ENCODE results near the gene FSCN2. TPM values are rescaled to one million over a fixed set of nuclear protein-coding genes. Genes with fewer than 3 reads are reported as not detected.

FSCN2 gene
- total RNA-seq, 1 experiment from 2014 or later = 1.6 TPM

DNA sequence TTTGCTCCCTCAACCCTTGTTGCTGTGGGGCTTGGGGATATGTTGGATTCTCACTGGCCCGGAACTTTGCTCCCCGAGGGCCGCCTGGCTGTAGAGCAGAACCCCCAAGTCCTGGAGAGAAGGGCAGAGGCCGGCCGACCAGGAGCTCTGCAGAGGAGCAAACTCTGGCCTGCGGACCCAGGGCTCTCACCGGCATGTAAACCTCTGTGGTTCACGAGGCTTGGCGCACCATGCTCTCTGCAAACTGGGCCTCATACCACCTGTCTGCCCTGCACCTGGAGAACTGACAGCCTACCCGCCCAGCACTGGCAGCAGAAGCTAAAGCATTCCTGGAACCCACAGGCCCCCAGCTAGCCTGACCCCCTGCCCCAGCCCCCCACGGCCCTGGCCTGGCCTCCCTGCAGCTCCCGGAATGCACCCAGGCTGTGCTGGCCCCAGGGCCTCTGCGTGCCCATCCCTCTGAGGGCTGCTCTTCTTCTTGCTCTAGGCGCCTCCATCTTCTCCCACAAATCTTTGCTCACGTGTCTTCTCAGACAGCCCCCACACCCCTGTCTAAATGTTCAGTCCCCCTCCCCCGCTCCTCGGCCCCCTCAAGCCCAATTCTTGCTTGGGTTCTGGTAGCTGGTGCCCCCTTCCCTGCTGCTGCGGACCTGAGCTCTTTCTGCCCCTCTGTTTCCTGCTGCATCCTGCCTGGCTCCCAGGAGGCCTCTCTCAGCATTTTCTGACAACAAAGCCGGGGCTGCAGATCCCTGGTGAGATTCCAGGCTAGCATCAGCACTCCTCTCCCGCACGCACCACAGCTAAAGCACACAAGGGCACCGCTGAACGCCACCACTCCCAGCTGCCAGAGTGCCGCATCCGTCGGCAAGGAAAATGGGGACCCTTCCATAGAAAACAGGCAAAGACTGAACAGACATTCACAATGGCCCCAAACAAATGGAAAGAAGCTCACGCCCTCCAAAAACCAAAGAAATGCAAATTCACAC is 38.9 kb upstream of the FSCN2 start:
- no peak overlapping the region for H2BK12ac ChIP-seq (ENCODE audit: insufficient read length, low read depth, low read length)
- peak overlapping the region; percentile 48 to 69 for H3K4me3 Mint-ChIP-seq
- peaks cover 32 to 33% of the 10 kb centered on the region in 2 experiments for H3K4me1 Mint-ChIP-seq
- no peaks in the 10 kb centered on the region for H3K79me1 ChIP-seq (ENCODE audit: insufficient read depth, low read depth, low read length, poor library complexity, severe bottlenecking)
- no peak overlapping the region for H2BK120ac ChIP-seq (ENCODE audit: low read depth, low read length, poor library complexity, severe bottlenecking)
- peak; percentile 69 for DNase-seq
- H3K9ac ChIP-seq (ENCODE audit: extremely low read depth, insufficient read length, low read length) = no peak overlapping the region
- H2BK15ac ChIP-seq (ENCODE audit: low read depth, low read length) = no peak overlapping the region
- no peaks in the 10 kb centered on the region for H4K20me1 ChIP-seq (ENCODE audit: control insufficient read depth, insufficient read depth, insufficient read length)
- H3K4me1 ChIP-seq (ENCODE audit: insufficient read depth, low read length) = peaks cover 3% of the 10 kb centered on the region; the same call in 1 of the 2 replicates
- no peaks in the 10 kb centered on the region for H3K9me3 ChIP-seq (ENCODE audit: control insufficient read depth, low read depth, low read length)
- no peak overlapping the region for H3K4ac ChIP-seq (ENCODE audit: low read depth, low read length)
- no peak overlapping the region for H2AFZ ChIP-seq (ENCODE audit: low read length)
- TF ChIP-seq, protein P1, sequence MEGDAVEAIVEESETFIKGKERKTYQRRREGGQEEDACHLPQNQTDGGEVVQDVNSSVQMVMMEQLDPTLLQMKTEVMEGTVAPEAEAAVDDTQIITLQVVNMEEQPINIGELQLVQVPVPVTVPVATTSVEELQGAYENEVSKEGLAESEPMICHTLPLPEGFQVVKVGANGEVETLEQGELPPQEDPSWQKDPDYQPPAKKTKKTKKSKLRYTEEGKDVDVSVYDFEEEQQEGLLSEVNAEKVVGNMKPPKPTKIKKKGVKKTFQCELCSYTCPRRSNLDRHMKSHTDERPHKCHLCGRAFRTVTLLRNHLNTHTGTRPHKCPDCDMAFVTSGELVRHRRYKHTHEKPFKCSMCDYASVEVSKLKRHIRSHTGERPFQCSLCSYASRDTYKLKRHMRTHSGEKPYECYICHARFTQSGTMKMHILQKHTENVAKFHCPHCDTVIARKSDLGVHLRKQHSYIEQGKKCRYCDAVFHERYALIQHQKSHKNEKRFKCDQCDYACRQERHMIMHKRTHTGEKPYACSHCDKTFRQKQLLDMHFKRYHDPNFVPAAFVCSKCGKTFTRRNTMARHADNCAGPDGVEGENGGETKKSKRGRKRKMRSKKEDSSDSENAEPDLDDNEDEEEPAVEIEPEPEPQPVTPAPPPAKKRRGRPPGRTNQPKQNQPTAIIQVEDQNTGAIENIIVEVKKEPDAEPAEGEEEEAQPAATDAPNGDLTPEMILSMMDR (conservative IDR thresholded peaks at IDR 0.05) = no peak
- no peak overlapping the region for H4K8ac ChIP-seq (replicated peaks; ENCODE audit: insufficient read length, low read depth, low read length)
- no peaks in the 10 kb centered on the region for H3K9me3 Mint-ChIP-seq
- WGBS (ENCODE audit: extremely low coverage, insufficient read length, low lambda C conversion rate) = no CpG with 5 or more reads among the region's 27 CpGs
- no peaks in the 10 kb centered on the region for H3K36me3 Mint-ChIP-seq (ENCODE audit: insufficient read depth in 1 of 3, low read depth in 3 of 3)
- no peak overlapping the region for H3K14ac ChIP-seq (ENCODE audit: insufficient read depth, low read length)
- H3K79me2 ChIP-seq (ENCODE audit: insufficient read depth, low read length) = no peaks in the 10 kb centered on the region
- no peak overlapping the region for H2AK5ac ChIP-seq (ENCODE audit: insufficient read length, low read length)
- H3T11ph ChIP-seq (ENCODE audit: low read length) = no peak overlapping the region
- H3K27me3 Mint-ChIP-seq (ENCODE audit: low read depth) = peaks cover 53% of the 10 kb centered on the region
- H4K5ac ChIP-seq (ENCODE audit: insufficient read length, low read depth, low read length) = no peak overlapping the region
- H3K27me3 ChIP-seq (ENCODE audit: insufficient read depth, low read length) = no peaks in the 10 kb centered on the region; the same call in 1 of the 2 replicates
- H3K23ac ChIP-seq (ENCODE audit: insufficient read length, low read depth, low read length) = no peak overlapping the region
- no peak overlapping the region for H4K91ac ChIP-seq (ENCODE audit: insufficient read length, low read depth, low read length)
- peaks cover 5% of the 10 kb centered on the region for H3K23me2 ChIP-seq (ENCODE audit: insufficient read length, low read depth, low read length, poor library complexity, severe bottlenecking)
- no peak overlapping the region for H3K56ac ChIP-seq (ENCODE audit: insufficient read length, low read depth, low read length)
- peak overlapping the region; percentile 51 for H3K18ac ChIP-seq (ENCODE audit: insufficient read length, low read depth, low read length)
- peak overlapping the region in 2 of 3 experiments; percentile 76 to 91; a peak in 4 of 7 replicates for H3K27ac Mint-ChIP-seq
- no peak overlapping the region for H2BK20ac ChIP-seq (ENCODE audit: low read depth, low read length, poor library complexity, severe bottlenecking)
- no peak overlapping the region for H3K27ac ChIP-seq (ENCODE audit: insufficient read length, low read depth, low read length)
- no peak overlapping the region for H2BK5ac ChIP-seq (ENCODE audit: insufficient read length, low read length)
- H3K4me2 ChIP-seq (ENCODE audit: insufficient read depth, insufficient read length, low read length) = peak overlapping the region; percentile 16
